HPDE6-E6E7 (cell line): ENCODE measurements around the gene BRAF.
A peak's percentile ranks its signal among the peaks of the same experiment; 100 is the strongest.
"Not testable (repeated sequence)": the region's sequence is repeated elsewhere in the genome, so short reads cannot be mapped to it uniquely, and the experiment has no call there.

Experiments used
- DNase-seq: peaks from one replicate; pipeline ENCODE4 v3.0.0; 2011; ENCODE audit warnings: missing footprints; ENCODE audit errors: extremely low spot score

BRAF gene

GRCh38 chr7:140924821-140925421 is at the start of gene BRAF:
BRAF (minus strand) TSS chr7:140924929; CDS start chr7:140924703, 226 bp downstream.
- peak; percentile 68 for DNase-seq

- DNase-seq, result no peak
These were observed 48.4 kb upstream of the BRAF start for GRCh38 chr7:140972876-140973829.

DNA sequence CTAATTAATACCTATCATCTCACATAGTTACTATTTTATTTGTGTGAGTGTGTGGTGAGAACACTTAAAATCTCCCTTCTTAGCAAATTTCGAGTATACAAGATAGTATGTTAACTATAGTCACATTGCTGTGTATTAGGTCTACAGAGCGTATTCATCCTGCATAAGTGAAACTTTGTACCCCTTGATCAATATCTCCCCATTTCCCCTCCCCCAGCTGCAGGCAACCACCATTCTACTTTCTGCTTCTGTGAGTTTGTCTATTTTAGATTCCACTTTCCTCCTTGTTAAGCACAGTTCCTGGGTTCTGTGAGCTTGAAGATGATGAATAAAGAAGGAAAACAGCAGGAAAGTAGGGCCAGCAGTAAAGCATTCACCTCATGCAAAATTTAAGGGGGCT is 47.6 kb upstream of the BRAF start:
- no peak for DNase-seq

DNA sequence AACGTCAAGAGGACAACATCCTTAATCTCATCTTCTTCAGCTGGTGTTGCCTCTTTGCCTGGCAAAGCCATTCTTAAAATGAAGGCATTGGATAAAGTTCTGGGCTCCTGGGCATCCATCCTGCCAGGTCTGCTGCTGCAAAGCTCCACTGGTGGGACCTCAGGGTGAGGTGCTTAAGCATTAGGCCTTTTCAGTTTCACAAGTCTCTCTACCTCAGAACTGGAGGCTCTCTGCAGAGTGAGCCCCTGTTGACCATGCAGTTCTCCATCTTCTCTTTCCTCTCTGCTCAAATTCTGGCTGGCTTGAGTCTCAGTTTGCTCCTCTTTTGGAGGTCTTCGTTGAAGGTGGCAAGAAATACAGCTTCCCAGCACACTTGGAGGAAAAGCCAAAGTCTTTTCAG is 42.7 kb upstream of the BRAF start:
- DNase-seq, result no peak

- no peak for DNase-seq
These were observed 42.0 kb upstream of the BRAF start for GRCh38 chr7:140966561-140967233.

DNA sequence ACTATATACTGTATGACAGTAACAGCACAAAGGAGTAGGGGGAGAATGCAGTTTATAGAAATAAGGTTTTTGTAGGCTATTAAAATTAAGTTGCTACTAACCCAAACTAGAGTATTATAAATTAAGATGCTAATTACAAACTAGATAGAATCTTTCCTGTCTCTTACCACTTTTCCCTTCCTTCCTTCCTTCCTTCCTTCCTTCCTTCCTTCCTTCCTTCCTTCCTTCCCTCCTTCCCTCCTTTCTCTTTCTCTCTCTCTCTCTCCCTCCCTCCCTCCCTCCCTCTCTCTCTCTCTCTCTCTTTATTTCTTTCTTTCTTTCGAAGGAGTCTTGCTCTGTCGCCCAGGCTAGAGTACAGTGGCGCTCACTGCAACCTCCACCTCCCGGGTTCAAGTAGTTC is 36.4 kb upstream of the BRAF start:
- no peak for DNase-seq

DNA sequence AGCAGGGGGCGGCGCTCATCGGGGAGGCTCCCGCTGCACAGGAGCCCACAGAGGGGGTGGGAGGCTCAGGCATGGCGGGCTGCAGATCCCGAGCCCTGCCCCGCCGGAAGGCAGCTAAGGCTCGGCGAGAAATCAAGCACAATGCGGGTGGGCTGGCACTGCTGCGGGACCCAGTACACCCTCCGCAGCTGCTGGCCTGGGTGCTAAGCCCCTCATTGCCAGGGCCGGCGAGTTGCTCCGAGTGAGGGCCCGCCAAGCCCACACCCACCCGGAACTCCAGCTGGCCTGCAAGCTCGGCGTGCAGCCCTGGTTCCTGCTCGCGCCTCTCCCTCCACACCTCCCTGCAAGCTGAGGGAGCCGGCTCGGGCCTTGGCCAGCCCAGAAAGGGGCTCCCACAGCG is 32.3 kb upstream of the BRAF start:
- DNase-seq, result not testable (repeated sequence)

- DNase-seq, result no peak
These were observed 21.2 kb upstream of the BRAF start for GRCh38 chr7:140945940-140946339.

DNA sequence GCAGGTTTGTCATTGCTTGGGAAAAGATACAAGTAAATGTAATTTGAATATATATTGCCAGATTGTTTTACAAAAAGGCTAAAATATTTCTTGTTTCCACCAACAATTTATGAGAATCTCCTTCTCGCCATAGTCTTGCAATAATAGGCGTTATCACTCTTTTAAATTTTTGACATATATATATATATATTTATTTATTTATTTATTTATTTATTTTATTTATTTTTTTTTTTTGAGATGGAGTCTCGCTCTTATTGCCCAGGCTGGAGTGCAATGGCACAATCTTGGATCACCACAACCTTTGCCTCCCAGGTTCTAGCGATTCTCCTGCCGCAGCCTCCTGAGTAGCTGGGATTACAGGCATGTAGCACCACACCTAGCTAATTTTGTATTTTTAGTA is 17.5 kb upstream of the BRAF start:
- DNase-seq, result not testable (repeated sequence)

DNA sequence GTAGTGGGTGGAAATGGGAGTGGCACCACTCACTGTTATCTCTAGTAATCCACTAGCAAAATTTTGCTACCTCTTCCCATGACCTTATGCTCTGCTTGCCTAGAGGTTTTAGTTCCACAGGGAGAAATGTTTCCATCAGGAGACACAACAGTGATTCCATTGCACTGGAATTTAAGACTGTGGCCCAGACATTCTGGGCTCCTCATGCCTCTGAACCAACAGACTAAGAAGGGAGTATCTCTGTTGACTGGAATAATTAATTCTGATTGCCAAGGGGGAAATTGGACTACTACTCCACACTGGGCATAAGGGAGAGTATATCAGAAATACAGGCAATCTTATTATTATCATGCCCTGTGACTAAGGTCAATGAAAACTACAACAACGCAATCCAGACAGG is 16.2 kb upstream of the BRAF start:
- DNase-seq, result no peak

DNA sequence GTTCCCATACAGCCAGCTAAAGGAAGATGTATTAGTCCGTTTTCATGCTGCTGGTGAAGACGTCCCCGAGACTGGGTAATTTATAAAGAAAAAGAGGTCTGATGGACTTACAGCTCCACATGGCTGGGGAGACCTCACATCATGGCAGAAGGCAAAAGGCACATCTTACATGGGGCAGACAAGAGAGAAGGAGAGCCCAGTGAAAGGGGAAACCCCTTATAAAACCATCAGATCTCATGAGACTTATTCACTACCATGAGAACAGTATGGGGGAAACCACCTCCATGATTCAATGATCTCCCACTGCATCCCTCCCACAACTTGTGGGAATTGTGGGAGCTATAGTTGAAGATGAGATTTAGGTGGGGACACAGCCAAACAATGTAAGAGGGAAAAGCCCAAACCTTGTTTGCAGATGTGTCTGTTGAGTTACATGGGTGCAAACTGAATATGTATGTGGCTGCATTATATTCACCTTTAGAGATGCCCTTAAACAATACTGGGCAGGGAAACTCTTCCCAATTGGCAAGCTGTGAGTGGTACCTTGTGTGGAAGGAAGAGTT is 13.1 kb upstream of the BRAF start:
- DNase-seq, result no peak

DNA sequence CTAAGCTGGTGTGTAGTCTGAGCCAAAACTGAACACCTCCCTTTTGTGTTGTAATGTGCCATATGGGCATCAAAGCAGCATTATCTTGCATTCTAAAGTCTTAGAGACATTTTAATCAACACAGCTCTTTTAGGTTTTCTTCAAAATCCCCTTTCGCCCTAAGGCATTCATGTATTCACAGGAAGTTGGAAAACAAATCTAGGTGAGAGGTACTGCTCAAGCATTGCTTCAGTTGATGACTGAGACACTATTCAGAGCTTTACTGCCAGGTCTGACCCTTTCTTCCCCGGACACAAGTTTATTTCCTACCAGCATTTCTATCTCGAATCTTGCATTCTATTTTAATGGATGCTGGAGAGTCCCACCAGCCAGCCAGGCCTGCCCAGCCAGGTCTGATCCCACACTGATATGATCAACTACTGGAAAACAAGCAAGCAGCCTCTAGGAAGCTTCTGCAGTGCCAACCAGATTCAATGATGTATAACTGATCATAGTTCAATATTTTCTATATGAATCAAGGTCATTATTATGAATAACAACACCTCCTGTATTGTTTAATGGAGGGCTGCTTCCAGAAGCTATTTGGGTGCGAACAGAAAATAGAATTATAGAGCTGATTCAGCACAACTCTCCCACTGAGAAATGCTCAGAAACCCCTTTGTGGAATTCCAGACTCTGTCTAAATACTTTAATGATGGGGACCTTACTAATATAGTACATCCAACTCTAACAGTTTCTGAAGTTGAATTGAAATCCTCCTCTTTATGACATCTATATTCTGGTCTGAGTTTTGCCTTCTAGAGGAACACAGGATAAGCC is 4.0 kb upstream of the BRAF start:
- DNase-seq, result no peak

- not testable (repeated sequence) for DNase-seq
These were observed 3.2 kb upstream of the BRAF start for GRCh38 chr7:140927945-140928344.

DNA sequence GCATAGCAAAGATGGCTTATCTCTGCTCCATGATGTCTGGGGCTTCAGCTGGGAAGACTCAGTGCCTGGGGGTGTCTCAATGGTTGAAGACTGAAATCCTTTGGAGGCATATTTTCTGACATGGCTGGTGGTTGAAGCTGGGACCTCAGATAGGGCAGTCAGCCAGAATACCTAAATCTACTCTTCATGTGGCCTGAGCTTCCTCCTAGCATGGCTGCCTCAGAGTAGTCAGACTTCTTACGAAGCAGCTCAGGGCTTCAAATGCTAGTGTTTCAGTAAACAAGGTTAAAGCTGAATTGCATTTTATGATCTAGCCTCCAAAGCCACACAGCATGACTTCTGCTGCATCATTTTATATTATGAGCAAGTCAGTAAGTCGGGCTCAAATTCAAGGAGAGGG is 2.6 kb upstream of the BRAF start:
- DNase-seq, result no peak

GRCh38 chr7:140926021-140926817 is 1.5 kb upstream of the BRAF start:
- DNase-seq, result no peak

- peak; percentile 40 for DNase-seq
These were observed 509 bp downstream of the BRAF start for GRCh38 chr7:140924019-140924820.

- no peak for DNase-seq
These were observed 1.2 kb downstream of the BRAF start for GRCh38 chr7:140923358-140924006.

- DNase-seq, result no peak
These were observed 1.9 kb downstream of the BRAF start for GRCh38 chr7:140922741-140923345.

GRCh38 chr7:140920745-140921144 is 4.0 kb downstream of the BRAF start:
- no peak for DNase-seq
